Measurements from ENCODE around the gene LGALS3BP. TPM values are rescaled to one million over a fixed set of nuclear protein-coding genes. Genes with fewer than 3 reads are reported as not detected.

The LGALS3BP gene
- total and polyA plus RNA-seq, 2 of the 13 experiments (the other 11 are each of a cell fraction or from before 2014, with no cell fraction given), result 137 to 332 TPM

DNA sequence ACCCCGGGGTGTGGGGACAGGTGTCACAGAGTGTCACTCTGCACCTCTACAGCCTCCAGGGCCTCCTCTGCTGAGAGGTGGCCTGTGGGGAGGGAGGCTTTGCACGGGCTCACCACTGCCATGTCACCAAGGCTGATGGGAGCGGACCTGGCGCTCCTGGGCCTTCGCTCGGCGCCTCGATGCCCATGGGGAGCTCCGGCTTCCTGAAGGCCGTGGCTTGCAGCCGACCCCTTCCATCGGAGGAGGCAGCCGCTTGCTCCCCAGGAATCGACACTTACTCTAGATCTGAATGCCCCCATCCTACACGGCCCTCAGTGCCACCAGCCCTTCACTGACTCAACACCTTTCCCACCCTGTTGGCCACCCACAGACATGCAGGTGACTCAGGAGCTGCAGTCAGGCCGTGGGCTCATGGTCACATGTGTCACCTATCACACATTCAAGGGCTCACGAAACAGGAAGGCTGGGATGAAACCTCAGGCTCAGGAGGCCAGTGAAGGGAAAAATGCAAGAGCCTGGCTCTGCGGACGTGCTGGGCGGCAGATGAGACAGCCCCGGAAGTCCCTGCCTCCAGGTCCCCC is 11.9 kb downstream of the LGALS3BP start:
- Histone ChIP-seq H3K4me2 (ENCODE audit: low read depth, low read length) (no peak overlapping the region), H2AFZ (ENCODE audit: low read length) (no peak overlapping the region), H4K20me1 (ENCODE audit: insufficient read depth, low read length) (peaks cover 5% of the 10 kb centered on the region; the same call in 1 of the 2 replicates), H3K27me3 (ENCODE audit: control insufficient read depth in 1 of 2, insufficient read depth in 2 of 2, low read length in 2 of 2) (no peaks in the 10 kb centered on the region), H3K27ac (ENCODE audit: extremely low read length, insufficient read depth, low read length) (no peak overlapping the region), H3K9me3 (ENCODE audit: low read length) (no peaks in the 10 kb centered on the region), H3K9ac (ENCODE audit: insufficient read depth, low read depth, low read length) (no peak overlapping the region), H3K4me1 (ENCODE audit: insufficient read depth, low read length) (peaks cover 43% of the 10 kb centered on the region), H3K4me3 (replicated peaks in 1 of 3; ENCODE audit: insufficient read depth in 1 of 3, low read depth in 2 of 3, low read length in 3 of 3) (no peak overlapping the region), H3K79me2 (ENCODE audit: insufficient read depth, low read length) (peaks cover 3% of the 10 kb centered on the region), H3K36me3 (replicated peaks in 1 of 2; ENCODE audit: control insufficient read depth in 1 of 2, insufficient read depth in 2 of 2, low read length in 2 of 2) (peaks cover 3 to 17% of the 10 kb centered on the region in 2 experiments; a peak in 4 of 5 replicates)
- CTCF ChIA-PET (ENCODE audit: low intra/inter-chr PET ratio, low total read pairs), result no interaction called here
- no TSS peak for BruUV-seq (replicated peaks)
- FAIRE-seq (no peak), ATAC-seq (peak; percentile 2; the same call in 1 of the 3 replicates), DNase-seq (ENCODE audit: low spot score) (no peak)
- in situ Hi-C loops (cut with HindIII; ENCODE audit: extremely low pct_ligation_motif_present, low pct_unique_long_range_greater_than_20kb), result no loop called here
- intact Hi-C loops (cut with micrococcal nuclease; ENCODE audit: unreplicated experiment), result no loop called here
- TF ChIP-seq NFRKB (IDR thresholded peaks at IDR 0.05) (no peak), ZC3H13 (CRISPR knock-in tag; IDR thresholded peaks at IDR 0.05) (0 out of 2 replicates have a peak, but pooled peaks have one; percentile 10), AGO2 (optimal IDR thresholded peaks at IDR 0.05; ENCODE audit: low read depth, low read length) (peak; percentile 61), HMGA1 (CRISPR knock-in tag; conservative IDR thresholded peaks at IDR 0.05) (no peak), LBX2 (CRISPR knock-in tag; IDR thresholded peaks at IDR 0.05; ENCODE audit: borderline replicate concordance) (no peak)
- POLR2A ChIA-PET, result interaction anchor here (1.0 to 4.6 kb wide), 2 partner anchors 11 to 102 kb away, joined by 3 to 32 read pairs; partner anchors contain the start of gene LGALS3BP
- 93% methylated on average over 15 of the region's 21 CpGs for WGBS (ENCODE audit: low lambda C conversion rate)

GRCh38 chr17:78966910-78967600 is 12.7 kb downstream of the LGALS3BP start:
- FAIRE-seq, result no peak
- WGBS (ENCODE audit: low lambda C conversion rate), result 96% methylated on average over 17 of the region's 23 CpGs
- ATAC-seq, result no peak
- intact Hi-C loops (cut with micrococcal nuclease; ENCODE audit: unreplicated experiment) (no loop called here), in situ Hi-C loops (cut with HindIII; ENCODE audit: extremely low pct_ligation_motif_present, low pct_unique_long_range_greater_than_20kb) (no loop called here)
- POLR2A ChIA-PET, result interaction anchor here (1.0 to 4.6 kb wide), 2 partner anchors 12 to 101 kb away, joined by 3 to 32 read pairs; partner anchors contain the start of gene LGALS3BP
- no peak overlapping the region for H3K4me3 ChIP-seq (replicated peaks in 1 of 3; ENCODE audit: insufficient read depth in 1 of 3, low read depth in 2 of 3, low read length in 3 of 3)
- no peak for DNase-seq (ENCODE audit: low spot score)
- H2AFZ ChIP-seq (ENCODE audit: low read length), result no peak overlapping the region
- peaks cover 5% of the 10 kb centered on the region; the same call in 1 of the 2 replicates for H4K20me1 ChIP-seq (ENCODE audit: insufficient read depth, low read length)
- no peak overlapping the region for H3K4me2 ChIP-seq (ENCODE audit: low read depth, low read length)
- peaks cover 51% of the 10 kb centered on the region for H3K4me1 ChIP-seq (ENCODE audit: insufficient read depth, low read length)
- no peaks in the 10 kb centered on the region for H3K27me3 ChIP-seq (ENCODE audit: control insufficient read depth in 1 of 2, insufficient read depth in 2 of 2, low read length in 2 of 2)
- H3K79me2 ChIP-seq (ENCODE audit: insufficient read depth, low read length), result peaks cover 3% of the 10 kb centered on the region
- no peaks in the 10 kb centered on the region for H3K9me3 ChIP-seq (ENCODE audit: low read length)
- H3K36me3 ChIP-seq (replicated peaks in 1 of 2; ENCODE audit: control insufficient read depth in 1 of 2, insufficient read depth in 2 of 2, low read length in 2 of 2), result peaks cover 3 to 10% of the 10 kb centered on the region in 2 experiments; a peak in 4 of 5 replicates
- TF ChIP-seq ZNF121 (CRISPR knock-in tag; IDR thresholded peaks at IDR 0.05) (no peak), TERF1 (CRISPR knock-in tag; IDR thresholded peaks at IDR 0.05) (no peak), POLR2A (IDR thresholded peaks at IDR 0.05; ENCODE audit: insufficient read depth in 1 of 2, low read depth in 2 of 2, low read length in 2 of 2) (peak in 1 of 2 experiments; percentile 6; a peak in 1 of 4 replicates), POLR2G (IDR thresholded peaks at IDR 0.05; ENCODE audit: low read depth, low read length) (peak; percentile 15; the same call in 1 of the 2 replicates), AGO2 (optimal IDR thresholded peaks at IDR 0.05; ENCODE audit: low read depth, low read length) (peak; percentile 72)
- TF ChIP-seq, protein P1, sequence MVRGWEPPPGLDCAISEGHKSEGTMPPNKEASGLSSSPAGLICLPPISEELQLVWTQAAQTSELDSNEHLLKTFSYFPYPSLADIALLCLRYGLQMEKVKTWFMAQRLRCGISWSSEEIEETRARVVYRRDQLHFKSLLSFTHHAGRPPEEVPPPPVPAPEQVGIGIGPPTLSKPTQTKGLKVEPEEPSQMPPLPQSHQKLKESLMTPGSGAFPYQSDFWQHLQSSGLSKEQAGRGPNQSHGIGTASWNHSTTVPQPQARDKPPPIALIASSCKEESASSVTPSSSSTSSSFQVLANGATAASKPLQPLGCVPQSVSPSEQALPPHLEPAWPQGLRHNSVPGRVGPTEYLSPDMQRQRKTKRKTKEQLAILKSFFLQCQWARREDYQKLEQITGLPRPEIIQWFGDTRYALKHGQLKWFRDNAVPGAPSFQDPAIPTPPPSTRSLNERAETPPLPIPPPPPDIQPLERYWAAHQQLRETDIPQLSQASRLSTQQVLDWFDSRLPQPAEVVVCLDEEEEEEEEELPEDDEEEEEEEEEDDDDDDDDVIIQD (CRISPR knock-in tag; IDR thresholded peaks at IDR 0.05; ENCODE audit: low read depth), result no peak
- no TSS peak for BruUV-seq (replicated peaks)
- H3K27ac ChIP-seq (ENCODE audit: extremely low read length, insufficient read depth, low read length), result no peak overlapping the region
- CTCF ChIA-PET (ENCODE audit: low intra/inter-chr PET ratio, low total read pairs), result no interaction called here
- no peak overlapping the region for H3K9ac ChIP-seq (ENCODE audit: insufficient read depth, low read depth, low read length)

All from HepG2 (cell line).